Forelimb muscle (tissue), 1 donor: ENCODE measurements around the gene PCDHGA9. TPM values are rescaled to one million over a fixed set of nuclear protein-coding genes. Genes with fewer than 3 reads are reported as not detected.

Experiments used
- polyA plus RNA-seq: library from polyadenylated mRNA; unstranded; fragments of 120-200 nt; gene quantifications from one replicate; pipeline ENCODE4 v1.2.1, GENCODE V29; 2013; ENCODE audit not compliant: insufficient read length

The PCDHGA9 gene
- polyA plus RNA-seq, 1 donor: 3.3 TPM

Other genes starting within 250 kb of the PCDHGA9 start
- 1.9 TPM for gene PCDHB7, start 230.1 kb upstream of the PCDHGA9 start, polyA plus RNA-seq
- gene PCDHB8, start 225.0 kb upstream of the PCDHGA9 start, polyA plus RNA-seq: 1.8 TPM
- gene PCDHB16, start 220.4 kb upstream of the PCDHGA9 start, polyA plus RNA-seq: 2.5 TPM
- 2.9 TPM for gene PCDHB9, start 215.6 kb upstream of the PCDHGA9 start, polyA plus RNA-seq
- 3.6 TPM for gene PCDHB10, start 210.4 kb upstream of the PCDHGA9 start, polyA plus RNA-seq
- gene PCDHB11, start 203.2 kb upstream of the PCDHGA9 start, polyA plus RNA-seq: 2.2 TPM
- gene PCDHB12, start 194.1 kb upstream of the PCDHGA9 start, polyA plus RNA-seq: 2.5 TPM
- 2.4 TPM for gene PCDHB13, start 188.9 kb upstream of the PCDHGA9 start, polyA plus RNA-seq
- gene PCDHB14, start 179.4 kb upstream of the PCDHGA9 start, polyA plus RNA-seq: 6.3 TPM
- 7.0 TPM for gene PCDHB15, start 157.4 kb upstream of the PCDHGA9 start, polyA plus RNA-seq
- gene SLC25A2, start 98.7 kb upstream of the PCDHGA9 start, polyA plus RNA-seq: 0.10 TPM
- 76.1 TPM for gene TAF7, start 82.0 kb upstream of the PCDHGA9 start, polyA plus RNA-seq
- 0.58 TPM for gene PCDHGA1, start 72.3 kb upstream of the PCDHGA9 start, polyA plus RNA-seq
- 2.1 TPM for gene PCDHGA2, start 64.0 kb upstream of the PCDHGA9 start, polyA plus RNA-seq
- 1.1 TPM for gene PCDHGA3, start 58.9 kb upstream of the PCDHGA9 start, polyA plus RNA-seq
- 0.49 TPM for gene PCDHGB1, start 52.7 kb upstream of the PCDHGA9 start, polyA plus RNA-seq
- gene PCDHGA4, start 47.8 kb upstream of the PCDHGA9 start, polyA plus RNA-seq: 1.0 TPM
- gene PCDHGB2, start 42.8 kb upstream of the PCDHGA9 start, polyA plus RNA-seq: 1.7 TPM
- 2.6 TPM for gene PCDHGA5, start 38.6 kb upstream of the PCDHGA9 start, polyA plus RNA-seq
- gene PCDHGB3, start 32.5 kb upstream of the PCDHGA9 start, polyA plus RNA-seq: 1.6 TPM
- gene PCDHGA6, start 28.9 kb upstream of the PCDHGA9 start, polyA plus RNA-seq: 2.6 TPM
- gene PCDHGA7, start 20.0 kb upstream of the PCDHGA9 start, polyA plus RNA-seq: 1.4 TPM
- gene PCDHGB4, start 15.1 kb upstream of the PCDHGA9 start, polyA plus RNA-seq: 1.7 TPM
- 0.73 TPM for gene PCDHGA8, start 10.1 kb upstream of the PCDHGA9 start, polyA plus RNA-seq
- 3.1 TPM for gene PCDHGB5, start 4.8 kb upstream of the PCDHGA9 start, polyA plus RNA-seq
- 3.5 TPM for gene PCDHGB6, start 5.2 kb downstream of the PCDHGA9 start, polyA plus RNA-seq
- 1.4 TPM for gene PCDHGA10, start 10.2 kb downstream of the PCDHGA9 start, polyA plus RNA-seq
- gene PCDHGB7, start 14.9 kb downstream of the PCDHGA9 start, polyA plus RNA-seq: 7.0 TPM
- gene PCDHGA11, start 18.3 kb downstream of the PCDHGA9 start, polyA plus RNA-seq: 2.7 TPM
- gene PCDHGA12, start 27.7 kb downstream of the PCDHGA9 start, polyA plus RNA-seq: 1.7 TPM
- 83.8 TPM for gene PCDHGC3, start 73.2 kb downstream of the PCDHGA9 start, polyA plus RNA-seq
- gene PCDHGC4, start 82.3 kb downstream of the PCDHGA9 start, polyA plus RNA-seq: 1.8 TPM
- gene PCDHGC5, start 86.3 kb downstream of the PCDHGA9 start, polyA plus RNA-seq: 0.78 TPM
- gene DIAPH1, start 216.2 kb downstream of the PCDHGA9 start, polyA plus RNA-seq: 20.1 TPM
- 47.7 TPM for gene HDAC3, start 234.1 kb downstream of the PCDHGA9 start, polyA plus RNA-seq
- 0.15 TPM for gene RELL2, start 234.2 kb downstream of the PCDHGA9 start, polyA plus RNA-seq
- 6.5 TPM for gene FCHSD1, start 248.6 kb downstream of the PCDHGA9 start, polyA plus RNA-seq